Stimulated activated CD8-positive, alpha-beta memory T cell treated with anti-CD3 and anti-CD28 coated beads, Interleukin-12 subunit alpha, Interleukin-12 subunit beta, amount 100 ng/mL, for 24 hours (primary cell): ENCODE measurements around the gene ETV6.

Source experiments
- DNase-seq: peaks from one replicate; pipeline ENCODE4 v3.0.0-alpha.2; 2020; ENCODE audit errors: extremely low read depth

ETV6 gene

DNA sequence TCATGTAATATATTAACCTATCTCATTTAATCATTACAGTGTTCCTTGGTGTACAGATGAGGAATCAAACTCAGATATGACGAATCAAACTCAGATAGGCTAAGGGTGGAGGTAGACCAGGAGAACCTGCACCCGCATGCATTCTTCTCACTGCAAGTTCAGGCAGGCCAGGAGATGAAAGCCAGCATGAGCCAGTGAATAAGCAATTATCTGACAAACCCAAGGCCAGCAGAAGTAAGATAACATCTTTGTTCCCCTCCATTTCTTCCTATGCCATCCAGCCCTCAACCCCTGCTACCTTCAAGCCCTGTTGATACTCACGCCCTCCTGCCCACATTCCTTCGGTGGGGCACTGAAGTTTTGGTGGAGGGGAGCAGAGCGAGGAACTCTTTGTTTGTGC lies 152.2 kb downstream of the ETV6 start:
- DNase-seq = no peak

DNA sequence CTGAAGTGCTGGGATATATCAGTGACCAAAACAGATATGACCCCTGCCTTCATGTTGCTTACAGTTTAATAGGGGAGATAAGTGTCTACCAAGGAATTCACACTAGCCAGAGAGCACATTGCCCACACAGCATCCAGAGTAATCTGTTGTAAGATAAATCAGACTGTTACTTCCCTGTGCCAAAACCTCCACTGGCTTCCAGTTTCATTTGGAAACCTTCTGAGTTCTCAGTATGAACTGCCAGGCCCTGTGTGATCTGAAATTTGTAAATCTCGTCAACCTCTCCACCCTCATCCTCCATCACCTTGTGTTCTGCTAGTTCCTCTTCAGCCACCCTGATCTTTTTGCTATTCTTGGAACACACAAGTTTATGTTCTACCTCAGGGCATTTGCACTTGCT lies 154.7 kb downstream of the ETV6 start:
- no peak for DNase-seq

DNA sequence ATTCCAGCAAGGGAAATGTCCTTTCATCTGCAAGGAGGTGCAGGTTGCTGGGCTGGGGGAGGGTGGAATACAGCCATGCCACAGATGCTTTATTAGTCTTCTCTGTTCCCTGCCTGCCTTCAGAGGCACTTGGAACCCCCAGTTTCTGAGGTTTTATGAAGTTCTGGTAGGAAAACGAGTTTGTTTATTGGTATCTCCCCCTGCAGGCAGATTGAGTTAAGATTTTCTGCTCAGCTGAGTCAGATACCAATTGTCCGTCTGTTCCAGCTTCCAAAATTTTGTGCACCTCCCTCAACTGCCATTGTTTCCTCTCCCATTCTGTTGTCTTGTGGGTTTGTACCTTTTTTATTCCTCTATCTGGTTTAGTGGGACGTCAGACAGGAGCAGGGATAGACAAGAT lies 155.6 kb downstream of the ETV6 start:
- DNase-seq = no peak

DNA sequence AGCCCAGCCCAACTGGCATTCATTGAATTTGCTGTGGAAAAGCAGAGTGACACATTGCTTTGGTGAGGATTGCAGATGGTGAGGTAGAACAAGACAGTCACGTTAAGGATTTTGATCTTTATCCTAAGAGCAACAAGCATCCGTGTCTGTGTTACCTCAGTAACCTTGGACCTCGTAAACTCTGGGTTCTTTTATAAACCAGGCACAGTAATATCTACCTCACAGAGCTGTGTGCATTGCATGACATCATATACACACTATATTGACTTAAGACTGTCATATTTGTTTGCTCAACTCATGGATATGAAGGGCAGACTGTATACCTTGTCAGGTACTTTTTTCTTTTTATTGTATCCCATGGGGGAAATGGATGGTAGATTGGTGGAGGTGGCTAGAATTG lies 156.2 kb downstream of the ETV6 start:
- DNase-seq = no peak

DNA sequence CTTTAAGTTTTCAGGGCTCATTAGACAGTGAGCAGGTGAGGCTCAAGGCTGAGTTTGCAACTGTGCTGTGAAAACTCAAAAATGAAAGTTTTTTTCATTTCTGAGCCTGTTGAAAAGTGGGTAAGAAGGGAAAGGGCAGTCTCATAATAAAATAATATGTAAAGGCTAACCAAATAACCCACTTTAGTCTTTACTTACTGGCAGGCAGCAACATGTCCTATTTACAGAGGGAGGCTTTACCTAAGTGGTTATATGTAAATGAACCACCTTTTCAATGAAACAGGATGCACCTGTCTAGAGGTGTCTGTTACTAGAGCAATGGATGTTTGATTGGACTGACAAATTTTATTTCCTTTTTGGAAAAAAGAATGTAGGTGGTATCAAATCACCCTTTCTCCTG lies 158.0 kb downstream of the ETV6 start:
- DNase-seq = no peak

DNA sequence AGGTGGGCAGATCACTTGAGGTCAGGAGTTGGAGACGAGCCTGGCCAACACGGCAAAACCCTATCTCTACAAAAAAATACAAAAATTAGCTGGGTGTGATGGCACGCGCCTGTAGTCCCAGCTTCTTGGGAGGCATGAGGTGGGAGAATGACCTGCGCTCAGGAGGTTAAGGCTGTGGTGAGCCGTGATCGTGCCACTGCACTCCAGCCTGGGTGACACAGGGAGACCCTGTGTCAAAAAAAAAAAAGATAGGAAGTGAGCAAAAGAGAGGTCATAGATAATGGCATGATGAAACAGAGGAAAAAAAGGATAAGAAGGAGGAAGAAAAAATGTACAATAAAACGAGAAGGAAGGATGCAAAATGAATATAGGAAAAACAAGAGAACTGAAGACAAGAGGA lies 159.5 kb downstream of the ETV6 start:
- no peak for DNase-seq

DNA sequence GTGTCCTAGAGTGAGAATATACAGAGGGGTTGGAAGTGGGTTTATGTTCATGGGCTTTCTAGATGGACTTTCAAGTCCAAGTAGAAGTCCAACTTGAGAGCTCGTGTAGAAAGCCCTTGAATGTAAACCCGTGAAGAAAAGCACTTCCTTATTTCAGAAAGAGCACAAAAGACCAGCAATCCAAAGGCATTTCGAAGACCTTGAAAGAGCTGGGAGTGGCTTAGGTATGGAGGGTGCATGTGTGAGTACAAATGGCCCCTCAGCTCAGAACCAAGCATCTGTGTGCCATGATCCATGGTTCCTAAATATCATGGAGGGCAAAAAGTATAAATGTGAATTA lies 160.7 kb downstream of the ETV6 start:
- DNase-seq = no peak

DNA sequence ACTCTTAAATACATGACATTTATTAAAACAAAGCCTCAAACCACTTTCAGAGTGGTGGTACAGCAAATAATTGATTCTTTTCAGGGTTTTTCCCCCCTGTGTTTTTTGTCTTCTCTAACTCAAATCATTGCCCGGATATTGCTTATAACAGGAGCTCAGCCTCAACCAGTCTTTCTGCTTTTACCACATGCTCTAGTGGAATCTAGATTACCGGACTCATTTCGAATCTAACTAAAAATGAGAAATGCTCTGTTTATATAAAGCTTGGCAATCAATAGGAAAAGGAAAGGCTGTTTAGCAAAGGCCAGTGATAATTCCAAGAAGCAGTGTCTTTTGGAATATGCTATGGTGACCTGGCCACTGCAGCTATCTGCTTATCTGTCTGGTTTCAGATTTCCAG lies 161.5 kb downstream of the ETV6 start:
- no peak for DNase-seq

DNA sequence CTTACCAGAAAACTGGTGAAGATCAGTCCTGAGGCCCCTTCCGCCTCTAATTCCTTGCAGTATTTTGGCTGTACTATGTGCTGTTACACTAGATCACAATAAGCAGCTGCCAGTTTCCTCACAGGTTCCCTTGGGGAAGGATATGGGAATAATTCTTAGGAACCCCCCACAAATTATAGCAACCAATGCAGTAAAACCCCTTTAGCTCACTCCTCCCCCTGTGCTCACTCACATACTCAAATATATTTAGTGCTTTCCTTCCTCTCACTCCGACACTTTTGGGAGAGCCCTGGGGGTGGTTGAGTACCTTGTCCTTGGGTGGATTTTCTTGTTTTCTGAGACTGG lies 162.7 kb downstream of the ETV6 start:
- no peak for DNase-seq

DNA sequence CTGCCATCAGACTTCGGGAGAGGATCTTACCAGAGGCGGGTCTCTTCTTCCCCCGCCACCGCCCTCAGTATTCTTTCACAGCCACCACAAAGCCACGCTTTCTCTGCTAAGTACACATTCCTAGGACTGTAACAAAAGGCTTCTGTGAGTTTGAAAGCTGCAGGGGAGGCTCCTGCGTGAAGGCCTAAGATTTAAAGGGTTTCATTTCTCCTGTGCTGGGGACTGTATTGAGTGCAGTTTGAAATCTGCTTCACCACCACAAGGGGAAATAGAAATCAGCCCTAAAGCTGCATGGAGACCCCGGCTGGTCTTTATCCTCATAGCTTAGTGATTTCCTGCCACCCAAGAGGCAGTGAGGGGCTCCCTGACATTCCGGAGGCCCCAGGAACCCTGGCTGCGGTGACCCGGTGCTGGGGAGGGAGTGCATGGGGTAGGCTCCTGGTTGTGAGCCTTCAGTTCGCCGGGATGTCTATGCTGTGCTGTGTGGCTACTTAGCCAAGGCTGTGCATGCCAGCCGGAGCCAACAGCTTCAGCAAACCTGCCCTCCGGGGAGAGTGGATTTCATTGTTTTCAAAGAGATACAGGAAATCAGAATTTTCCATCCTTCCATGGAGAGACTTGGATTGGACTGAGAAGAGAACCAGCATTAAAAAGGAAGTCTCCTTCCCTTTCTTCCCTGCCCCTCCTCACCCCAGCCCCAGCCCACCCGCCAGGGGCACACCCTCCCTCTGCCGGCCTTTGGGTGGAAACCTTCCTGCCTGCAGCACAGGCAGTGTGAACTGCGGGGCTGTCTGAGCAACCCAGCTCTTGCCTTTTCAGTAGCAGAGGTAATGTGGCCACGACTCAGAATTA lies 163.3 kb downstream of the ETV6 start:
- no peak for DNase-seq

DNA sequence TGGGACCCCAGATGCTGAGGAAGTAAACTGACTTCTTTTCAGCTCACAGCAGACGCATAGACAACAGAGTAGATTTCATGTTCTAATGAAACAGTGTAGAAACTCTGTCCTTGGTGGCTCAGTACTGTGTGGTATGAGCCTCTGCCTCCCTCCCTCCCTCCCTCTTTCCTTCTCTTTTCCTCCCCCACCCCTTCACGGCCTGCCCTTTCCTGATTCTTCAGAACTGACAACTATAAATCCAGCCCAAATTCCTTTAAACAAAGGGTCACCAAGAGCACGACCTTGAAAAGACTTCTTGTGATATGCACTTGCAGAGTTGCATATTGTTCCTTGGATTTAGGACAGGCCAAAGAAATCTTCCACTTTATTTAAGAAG lies 164.0 kb downstream of the ETV6 start:
- DNase-seq = no peak

DNA sequence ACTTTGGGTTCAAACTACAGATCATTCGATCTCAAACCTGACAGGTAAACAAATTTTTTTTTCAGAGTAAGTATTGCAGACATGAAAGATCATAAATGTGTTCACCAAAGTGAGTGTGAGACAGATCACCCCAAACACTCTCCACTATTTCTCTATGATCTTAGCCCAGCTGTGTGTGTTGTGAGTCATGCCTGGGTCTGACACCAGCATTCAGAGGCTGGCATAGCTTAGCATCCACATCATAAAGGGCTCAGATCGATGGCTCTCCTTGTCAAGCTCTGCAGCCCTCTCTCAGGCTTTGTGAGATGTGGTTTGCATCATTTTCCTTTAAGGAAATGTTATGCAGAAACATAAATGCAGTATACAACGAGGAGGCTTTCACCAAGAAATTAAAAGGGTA lies 164.9 kb downstream of the ETV6 start:
- DNase-seq = no peak

DNA sequence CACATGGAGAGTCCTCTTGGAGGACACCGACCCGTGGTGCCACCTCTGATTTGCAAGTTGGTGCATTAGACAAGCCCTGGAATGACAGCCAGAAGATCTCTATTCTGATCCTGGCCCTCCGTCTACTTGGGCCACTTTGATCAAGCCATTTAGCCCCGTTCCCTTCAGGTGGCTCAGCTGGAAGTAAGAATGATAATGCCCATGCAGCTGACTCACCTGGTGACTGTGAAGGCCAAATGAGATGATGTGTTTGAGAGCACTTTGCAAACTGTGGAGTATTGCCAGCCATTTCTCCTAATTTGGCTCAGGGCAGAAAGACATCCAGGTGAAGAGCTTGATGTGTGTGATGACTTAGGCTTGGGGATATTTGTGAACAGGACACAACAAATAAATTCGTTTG lies 165.9 kb downstream of the ETV6 start:
- no peak for DNase-seq

DNA sequence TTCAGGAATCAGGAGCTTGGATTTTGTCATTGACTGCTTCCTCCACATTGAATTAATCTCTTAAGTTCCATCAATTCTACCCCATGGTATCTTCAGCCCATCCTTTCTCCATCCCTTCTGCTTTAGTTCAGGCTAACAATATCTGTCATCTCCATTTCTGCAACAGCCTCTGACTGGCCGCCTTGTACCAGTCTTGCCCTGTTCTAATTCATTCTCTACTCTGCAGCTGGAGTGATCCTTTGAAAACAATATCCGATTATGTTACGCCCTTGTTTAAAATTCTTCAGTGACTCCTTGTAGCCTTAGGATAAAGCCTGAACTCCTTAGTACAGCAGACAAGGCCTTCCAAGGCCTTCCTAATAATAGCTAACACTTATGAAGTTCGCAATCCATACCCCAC lies 170.2 kb downstream of the ETV6 start:
- no peak for DNase-seq

DNA sequence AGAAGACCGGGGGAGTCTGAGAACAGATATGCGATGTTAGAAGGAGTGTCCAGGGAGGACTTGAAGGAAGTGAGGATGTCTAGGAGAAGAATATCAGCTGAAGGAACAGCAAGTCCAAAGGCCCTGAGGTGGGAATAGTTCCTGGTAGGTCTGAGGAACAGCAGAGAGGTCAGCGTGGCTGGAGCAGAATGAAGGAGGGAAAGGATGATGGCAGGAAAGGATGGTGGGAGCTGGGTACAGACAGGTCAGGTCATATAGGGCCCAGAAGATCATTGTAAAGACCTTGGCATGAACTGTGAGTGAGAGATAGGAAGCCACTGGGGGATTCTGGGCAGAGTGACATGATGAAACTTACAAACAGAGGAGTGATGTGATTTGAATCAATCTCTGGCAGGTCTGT lies 171.0 kb downstream of the ETV6 start:
- DNase-seq = no peak

DNA sequence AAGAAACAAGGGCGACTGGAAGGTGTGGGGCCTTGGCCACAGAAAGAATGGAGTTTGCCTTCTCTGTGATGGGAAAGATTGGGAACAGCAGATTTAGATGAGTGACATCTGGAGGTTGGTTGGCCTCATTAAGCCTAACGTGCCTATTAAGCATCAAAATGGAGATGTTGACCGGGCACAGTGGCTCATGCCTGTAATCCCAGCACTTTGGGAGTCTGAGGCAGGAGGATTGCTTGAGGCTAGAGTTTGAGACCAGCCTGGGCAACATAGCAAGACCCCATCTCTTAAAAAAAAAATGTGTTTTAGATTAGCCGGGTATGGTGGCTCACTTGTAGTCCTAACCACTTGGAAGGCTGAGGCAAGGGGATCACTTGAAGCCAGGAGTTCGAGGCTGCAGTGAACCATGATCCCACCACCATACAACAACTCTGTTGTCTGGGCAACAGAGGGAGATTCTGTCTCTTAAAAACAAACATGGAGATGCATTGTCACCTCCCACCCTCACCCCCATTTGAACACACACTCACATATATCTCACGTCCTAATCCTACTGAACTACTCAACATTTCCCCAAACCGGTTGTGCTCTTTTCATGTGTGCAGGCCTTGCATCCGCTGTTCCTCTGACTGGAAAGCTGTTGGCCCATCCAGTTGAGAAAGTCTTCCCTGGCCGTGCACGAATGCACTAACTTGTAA lies 172.1 kb downstream of the ETV6 start:
- DNase-seq = no peak

DNA sequence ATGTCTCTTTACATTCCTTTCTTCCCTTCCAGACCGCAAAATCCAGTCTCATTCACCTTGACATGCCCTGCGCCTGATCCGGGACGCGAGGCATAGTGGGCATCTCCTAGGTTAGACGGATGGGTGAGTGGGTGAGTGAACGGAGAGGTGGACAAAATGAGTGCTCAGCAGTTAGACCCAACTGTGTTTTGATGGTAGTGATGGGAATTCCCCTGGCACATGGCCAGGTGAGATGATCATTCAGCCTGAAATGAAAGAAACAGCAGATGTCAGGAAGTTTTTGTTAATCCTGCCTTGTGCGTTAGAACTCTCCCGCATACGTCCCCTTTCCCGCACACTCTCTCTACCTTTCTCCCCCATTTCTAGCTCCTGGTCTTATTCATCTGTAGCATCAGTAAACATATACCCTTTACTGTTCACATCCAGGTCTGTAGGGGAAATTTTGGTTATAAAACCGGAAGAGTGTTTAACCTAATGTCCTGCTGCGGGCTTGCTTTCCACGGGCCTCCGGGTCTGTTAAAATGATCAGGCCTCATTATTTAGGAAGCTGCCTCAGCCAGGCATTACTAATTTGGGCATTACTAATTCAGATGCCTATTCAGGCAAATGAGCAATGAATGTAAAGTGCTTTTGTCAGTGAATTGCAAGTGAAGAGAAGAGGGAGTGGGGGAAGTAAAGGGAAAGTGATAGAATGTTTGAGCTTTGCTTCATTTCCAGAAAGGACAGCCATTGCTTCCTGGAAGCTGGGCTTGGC lies 172.8 kb downstream of the ETV6 start:
- no peak for DNase-seq

DNA sequence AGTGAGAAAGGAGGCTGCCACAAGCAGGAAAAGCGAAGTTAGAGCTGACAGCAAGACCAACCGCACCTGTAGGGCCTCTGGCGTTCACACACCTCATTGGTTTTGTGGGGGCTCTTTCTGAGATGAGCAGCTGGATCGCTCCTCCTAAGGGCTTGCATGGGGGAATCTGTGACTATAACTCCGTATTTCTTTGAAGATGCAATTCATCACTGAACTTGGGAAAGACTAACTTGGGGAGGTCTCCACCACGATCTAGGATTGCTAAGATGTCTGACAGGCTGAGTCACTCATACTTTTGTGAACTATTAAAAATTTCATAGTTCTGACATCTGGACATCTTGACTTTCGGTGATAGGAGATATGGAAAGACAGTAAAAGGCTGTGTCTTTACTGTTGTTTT lies 173.6 kb downstream of the ETV6 start:
- DNase-seq = no peak

DNA sequence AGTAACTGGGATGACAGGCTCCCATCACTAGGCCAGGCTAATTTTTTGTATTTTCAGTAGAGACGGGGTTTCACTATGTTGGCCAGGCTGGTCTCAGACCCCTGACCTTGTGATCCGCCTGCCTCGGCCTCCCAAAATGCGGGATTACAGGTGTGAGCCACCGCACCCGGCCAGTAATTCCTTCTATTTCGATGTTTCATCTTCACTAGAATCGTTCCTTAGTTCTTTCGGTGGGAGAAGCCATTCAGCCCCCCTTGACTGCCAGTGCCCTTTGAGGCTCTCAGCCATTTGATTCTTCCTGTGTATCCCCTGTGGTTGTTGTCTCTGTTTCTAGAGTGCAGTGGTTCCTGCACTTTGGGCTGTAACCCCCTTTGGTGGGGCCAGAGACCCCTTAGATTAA lies 174.1 kb downstream of the ETV6 start:
- DNase-seq = no peak

DNA sequence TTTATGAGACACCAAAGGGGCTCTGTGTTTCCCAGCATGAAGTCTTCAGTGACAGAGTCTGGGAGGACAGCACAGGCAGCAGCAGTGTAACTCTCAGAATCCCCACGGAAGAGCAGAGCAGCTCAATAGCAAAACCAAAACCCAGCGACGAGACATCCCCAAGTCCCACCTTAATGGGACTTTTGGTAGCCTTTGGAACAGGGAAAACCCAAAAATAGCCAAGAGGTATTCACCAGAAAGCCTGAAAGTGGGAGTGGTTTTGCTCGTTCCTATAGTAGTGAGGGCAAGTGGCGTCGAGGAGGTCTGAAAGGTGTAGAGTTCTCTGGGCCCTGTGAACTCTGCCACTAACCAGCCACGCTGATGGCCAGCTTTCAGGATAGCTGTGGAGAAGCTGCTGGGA lies 174.6 kb downstream of the ETV6 start:
- no peak for DNase-seq

DNA sequence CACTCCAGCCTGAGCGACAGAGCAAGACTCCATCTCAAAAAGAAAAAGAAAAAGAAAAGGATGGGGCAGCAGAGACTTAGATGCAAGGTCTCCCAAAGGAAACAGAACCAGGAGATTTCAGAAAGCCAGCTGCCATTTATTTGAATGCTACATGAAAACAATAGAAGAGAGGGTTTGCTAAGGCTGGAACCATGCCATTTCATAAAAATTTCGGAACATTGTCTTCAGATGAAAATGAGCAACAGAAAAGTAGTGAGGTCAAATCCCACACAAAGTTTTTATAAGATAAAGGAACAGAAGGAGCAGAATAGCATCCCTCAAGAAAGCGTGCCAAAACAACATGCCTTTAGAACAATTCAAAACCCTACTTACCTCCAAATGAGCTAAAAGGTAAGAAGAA lies 175.3 kb downstream of the ETV6 start:
- no peak for DNase-seq

DNA sequence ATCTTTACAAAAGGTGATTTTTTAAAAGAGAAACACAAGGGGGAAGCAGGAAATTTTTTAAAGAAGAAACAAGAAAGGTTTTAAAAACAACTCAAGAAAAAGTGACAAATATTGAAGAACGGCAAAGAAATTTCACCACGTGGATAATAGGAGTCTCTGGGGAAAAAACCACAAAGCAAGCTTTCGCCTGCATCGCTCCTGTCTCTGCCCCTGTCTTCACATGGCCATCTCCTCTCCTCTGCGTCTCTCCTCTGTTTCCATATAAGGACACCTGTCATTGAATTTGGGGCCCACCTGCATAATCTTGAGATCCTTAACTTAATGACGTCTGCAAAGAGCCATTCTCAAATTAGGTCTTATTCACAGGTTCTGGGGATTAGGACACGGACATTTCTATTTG lies 175.8 kb downstream of the ETV6 start:
- DNase-seq = no peak

DNA sequence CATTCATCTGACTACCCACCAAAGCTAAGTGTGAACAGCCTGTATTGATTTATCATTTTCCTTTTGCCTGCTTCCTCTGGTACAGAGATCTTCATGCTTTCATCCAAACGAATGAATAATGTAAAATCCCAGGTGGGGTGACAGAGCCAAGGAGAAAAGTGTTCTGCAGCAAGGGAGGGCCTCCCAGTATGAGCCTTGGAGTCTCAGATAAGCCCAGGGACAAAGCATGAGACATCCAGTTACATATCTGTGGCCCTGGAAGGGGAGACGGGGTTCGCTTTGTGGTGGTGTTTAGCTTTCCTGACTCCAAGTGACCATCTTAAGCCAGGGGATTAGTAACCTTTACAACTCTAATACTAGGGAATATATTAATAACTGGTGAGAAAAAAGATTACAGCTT lies 177.1 kb downstream of the ETV6 start:
- no peak for DNase-seq
